T1000 (cell line): Measurements from ENCODE around the gene AUTS2.

Experiments
- DNase-seq: peaks from one replicate; lab custom pipeline; 2025; ENCODE audit warnings: mixed read lengths; lab: John Stamatoyannopoulos, UW

AUTS2 gene

DNA sequence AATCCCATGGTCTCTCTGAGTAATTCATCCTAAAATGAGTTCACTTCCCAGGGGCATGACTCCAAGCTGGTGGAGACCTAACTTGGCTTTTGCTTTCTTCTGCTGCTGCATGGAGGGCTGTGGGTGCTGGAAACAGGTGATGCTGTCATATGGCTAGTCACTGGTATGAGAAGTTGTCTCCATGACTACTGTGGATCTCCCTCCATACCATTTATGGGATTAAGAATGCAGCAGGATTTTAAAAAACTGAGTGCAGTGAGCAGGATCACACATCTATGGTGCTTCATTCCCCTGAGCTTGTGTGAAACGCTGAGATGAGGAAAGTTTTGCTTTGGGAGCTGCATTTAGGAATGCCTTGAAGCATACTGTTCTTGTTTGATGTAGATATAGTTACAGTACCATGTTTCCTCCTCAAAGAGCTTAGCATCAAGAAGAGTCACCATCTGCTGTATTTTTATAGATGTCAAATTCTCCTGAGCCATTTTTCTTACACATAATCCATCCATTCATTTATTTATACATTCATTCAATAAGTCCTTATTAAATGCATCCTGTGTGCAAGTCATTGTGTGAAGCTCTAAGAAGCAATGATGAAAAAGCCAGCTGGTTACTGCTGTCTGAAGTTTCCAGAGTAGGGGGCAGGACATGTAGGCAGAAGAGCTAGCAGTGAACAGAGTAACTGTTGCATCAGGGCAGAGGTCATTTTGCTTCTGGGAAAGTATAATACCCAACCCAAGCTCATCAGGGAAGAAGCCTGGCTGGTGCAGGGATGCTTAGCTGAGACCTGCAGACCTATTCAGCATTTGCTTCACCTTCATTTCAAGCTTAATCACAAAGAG lies 534.8 kb downstream of the AUTS2 start:
- no peak for DNase-seq

DNA sequence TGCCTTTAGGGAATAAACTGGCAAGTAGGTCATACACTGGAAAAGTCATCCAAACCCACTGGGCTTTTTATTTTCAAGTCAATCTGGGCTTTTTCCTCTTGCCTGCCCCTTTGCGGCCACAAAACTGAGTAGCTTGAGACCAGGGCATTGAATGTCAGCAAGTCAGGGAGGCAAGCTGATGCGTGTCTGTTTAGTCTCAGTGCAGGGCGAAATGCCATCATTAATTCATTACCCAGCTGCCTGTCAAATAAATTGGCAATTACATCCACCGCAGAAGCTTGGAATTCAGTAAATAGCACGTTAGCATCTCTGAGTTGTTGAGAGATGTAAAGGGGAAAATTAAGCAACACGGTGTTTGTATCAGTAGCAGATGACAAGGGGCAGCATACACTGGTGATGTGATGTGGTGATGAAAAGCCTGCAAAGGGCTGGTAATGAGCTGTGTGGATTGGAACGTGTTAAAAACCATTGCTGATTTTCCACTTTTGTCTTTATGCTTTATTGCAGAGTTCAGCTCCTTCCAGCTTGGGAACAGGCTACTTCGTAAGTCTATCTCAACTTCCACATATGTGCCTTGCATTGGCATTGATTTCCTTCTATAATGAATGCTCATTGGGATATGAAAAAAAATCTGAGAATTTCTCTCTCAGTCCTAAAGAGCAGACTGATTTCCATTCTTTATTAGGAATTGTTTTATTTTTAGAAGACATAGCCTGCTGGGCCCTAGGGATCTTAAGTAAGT lies 535.9 kb downstream of the AUTS2 start:
- peak; percentile 0 for DNase-seq

DNA sequence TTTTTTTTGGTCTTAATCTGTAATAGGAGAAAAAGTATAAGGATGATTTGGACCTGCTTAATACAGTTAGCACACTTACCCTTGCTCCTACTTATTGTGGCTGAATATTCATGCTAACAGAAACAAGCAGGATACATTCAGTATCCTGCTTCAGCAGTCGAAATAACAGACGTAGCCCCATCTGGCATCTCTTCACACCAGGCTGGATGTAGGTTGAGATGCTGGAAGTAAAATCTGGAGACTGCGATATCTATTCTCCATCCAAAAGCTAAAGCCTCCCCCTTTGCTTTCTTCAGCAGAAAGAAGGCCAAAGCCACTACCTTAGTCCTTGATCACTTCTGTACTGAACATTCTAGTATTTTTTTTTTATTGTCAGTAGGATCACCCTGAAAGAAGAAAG lies 537.4 kb downstream of the AUTS2 start:
- DNase-seq: no peak

- DNase-seq: no peak
These were observed 538.9 kb downstream of the AUTS2 start for GRCh38 chr7:70137126-70137525.

- DNase-seq: peak; percentile 7
These were observed 544.1 kb downstream of the AUTS2 start for GRCh38 chr7:70142247-70142932.

DNA sequence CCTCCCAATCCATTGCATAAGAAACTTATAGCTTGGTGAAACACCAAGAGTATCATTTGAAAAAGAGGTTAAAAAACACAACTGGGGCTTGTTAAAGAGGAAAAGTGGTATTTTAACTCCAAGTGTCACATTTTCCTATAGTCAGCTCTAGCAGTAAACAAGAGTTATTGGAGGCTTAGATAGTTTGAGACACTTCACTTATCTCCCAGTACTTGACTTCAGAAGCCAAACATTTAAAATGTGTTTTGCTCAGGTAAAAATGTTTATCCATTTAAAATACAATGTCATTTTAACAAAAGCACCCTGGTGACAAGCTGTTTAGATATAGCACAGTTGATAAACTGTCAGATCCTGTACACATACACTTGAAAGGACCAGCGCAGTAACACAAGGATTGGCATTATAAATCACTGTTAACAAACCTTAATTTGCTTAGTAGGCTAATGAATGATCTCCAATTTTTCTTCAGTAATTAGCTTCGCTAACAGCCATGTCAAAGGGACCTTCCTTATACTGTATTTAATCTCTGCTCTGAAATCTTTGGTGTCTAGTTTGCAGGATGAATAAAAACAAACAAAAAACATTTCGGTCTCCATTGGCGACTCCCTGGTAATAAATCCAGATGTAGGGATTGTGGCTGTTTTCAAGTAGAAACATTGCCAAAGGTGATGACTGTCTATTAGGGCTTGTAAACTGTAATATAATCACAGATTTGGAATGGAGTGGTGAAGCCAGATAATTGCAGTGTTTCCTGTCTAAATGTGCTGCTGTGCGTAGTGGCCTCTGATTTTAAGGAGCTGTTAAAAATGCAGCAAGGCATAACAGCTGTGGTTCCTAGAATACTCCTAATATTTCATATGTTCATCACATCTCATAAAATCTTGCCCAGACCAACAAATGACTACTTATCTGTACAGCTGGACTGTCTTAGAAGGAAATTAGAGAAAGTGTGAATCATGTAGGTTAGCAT lies 545.1 kb downstream of the AUTS2 start:
- DNase-seq: peak; percentile 11

GRCh38 chr7:70148997-70149396 lies 550.7 kb downstream of the AUTS2 start:
- DNase-seq: no peak

DNA sequence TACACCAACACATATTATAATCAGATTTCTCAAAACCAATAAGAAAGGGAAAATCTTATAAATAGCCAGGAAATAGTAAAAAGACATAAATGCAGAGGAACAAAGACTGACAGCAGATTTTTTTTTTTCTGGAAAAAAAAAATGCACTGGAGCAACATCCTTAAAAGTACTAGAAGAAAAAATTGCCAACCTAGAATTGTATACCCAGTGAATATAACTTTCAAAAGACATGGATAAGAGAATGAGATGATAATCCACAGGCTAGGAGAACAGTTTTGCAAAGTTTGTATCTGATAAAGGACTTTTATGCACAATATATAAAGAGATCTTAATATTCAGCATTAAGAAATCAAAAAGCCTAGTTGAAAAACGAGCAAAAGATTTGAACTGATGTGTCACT lies 554.0 kb downstream of the AUTS2 start:
- no peak for DNase-seq

DNA sequence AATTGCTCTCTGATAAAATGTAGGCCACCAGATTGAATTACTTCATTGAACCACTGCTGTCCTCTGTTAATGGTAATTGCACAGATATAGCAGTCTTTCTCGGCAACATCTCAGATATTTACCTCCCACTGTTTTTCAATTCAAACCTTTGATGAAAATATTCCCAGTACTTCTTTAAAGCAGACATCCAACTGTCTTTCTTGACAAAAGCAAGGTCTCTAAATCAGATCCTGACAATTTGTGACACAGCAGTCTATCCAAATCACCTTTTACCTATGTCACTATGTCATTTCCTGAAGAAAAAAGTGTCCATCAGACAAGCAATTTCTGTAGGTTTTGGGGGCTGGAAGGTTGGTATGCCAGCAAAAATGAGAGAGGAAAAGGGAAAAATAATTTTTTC lies 555.7 kb downstream of the AUTS2 start:
- DNase-seq: no peak

GRCh38 chr7:70154521-70155180 lies 556.4 kb downstream of the AUTS2 start:
- DNase-seq: no peak

DNA sequence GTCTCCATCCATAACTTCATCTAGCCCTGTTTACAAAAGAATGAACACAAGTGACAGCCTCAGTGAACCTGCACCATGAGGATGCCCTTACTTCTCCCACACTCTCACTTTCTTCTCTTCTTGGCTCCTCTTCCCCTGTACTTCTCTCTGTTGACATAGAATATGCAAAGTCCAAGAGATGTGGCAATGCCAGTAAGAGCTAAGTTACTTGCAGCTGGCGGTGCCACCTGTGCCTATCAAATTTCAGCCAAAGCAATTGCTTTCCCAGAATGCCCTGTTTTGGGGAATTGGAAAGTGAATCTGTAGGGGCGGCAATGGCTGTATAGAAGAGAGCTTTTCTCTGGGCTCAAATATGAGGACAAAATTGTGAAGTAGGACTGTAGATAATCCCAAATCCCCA lies 557.8 kb downstream of the AUTS2 start:
- no peak for DNase-seq

DNA sequence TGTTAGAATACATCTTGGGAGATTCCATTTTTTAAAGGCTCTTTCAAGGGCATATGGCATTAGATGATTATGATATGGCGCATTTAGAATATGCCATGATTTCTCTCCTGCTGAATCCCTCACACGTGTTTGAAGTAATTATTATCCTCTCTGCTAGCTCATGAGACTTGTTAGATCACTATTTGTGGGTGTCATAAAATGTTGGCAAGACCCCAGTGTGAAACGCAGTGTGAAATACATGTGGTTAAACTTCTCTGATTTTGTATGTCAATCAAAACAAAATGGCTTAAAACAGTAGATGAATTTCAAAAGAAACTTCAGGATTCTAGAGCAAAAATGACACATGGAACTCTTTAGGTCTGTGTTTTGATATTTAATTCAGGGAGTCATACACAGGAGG lies 560.8 kb downstream of the AUTS2 start:
- no peak for DNase-seq

GRCh38 chr7:70165477-70166170 lies 567.3 kb downstream of the AUTS2 start:
- DNase-seq: no peak

GRCh38 chr7:70171369-70171920 lies 573.2 kb downstream of the AUTS2 start:
- DNase-seq: no peak

- DNase-seq: peak; percentile 14
These were observed 578.9 kb downstream of the AUTS2 start for GRCh38 chr7:70177166-70177565.

DNA sequence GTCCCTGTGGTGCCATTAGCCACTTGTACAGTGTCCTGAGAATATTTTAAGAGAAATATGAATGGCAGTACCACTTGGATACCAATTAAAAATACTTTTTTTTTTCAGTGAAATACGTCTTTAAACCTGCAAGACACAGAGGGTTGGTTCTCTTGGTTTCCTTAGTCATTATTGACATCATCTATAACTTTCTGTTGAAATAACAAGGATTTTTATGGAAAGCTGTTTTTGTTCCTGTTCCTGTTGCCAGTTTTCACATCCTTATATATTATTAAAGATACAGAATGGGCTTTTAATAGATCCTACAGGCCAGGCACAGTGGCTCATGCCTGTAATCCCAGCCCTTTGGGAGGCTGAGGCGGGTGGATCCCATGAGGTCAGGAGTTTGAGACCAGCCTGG lies 579.9 kb downstream of the AUTS2 start:
- DNase-seq: no peak

GRCh38 chr7:70178787-70179186 lies 580.5 kb downstream of the AUTS2 start:
- peak; percentile 41 for DNase-seq

GRCh38 chr7:70182521-70182920 lies 584.2 kb downstream of the AUTS2 start:
- no peak for DNase-seq

DNA sequence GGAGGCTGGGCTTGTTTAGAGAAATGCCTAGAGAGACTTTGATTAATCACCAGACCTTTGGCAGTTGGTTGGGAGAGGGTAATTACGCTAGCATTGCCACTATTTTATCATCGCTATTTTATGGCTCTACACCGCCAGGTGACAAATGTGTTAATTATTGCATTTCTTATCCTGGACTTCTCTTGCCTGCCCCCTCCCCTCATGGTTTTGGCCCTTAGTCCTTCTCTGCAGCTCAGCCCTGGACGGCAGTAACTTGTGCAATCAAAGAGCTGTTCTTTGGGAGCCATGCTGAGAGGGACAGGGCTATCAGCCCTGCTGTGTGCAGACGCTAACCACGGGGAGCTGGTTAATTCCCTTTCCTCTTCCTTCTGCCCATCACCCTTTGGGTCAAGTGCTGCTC lies 585.0 kb downstream of the AUTS2 start:
- no peak for DNase-seq
